ENCODE data around the gene CPAMD8.
"Not testable (repeated sequence)": the region's sequence is repeated elsewhere in the genome, so short reads cannot be mapped to it uniquely, and the experiment has no call there.

The CPAMD8 gene

DNA sequence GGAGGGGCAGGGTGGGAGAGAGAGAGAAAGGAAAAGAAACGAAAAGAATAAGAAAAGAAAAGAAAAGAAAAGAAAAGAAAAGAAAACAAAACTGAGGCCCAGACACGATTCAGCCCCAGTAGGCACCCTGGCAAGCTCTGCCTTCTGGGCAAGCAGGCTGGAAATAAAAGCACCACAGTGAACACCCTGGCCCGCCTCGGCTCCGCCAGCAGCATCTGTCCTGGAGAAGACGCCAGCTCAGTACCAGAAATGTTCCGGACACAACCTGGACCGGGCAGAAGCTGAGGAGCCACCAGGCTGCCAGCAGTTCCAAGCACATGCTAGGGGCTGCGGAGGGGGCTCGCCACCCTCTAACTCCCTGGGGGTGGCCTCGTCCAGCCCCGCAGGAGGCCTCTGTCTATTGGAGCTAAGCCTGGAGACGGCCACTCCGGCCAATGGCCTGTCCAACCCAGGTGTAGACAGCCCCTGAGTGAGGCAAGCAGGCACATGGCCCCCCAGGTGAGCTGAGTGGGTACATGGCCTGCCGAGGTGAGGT, 11.4 kb upstream of the CPAMD8 start:
- no peak for DNase-seq

DNA sequence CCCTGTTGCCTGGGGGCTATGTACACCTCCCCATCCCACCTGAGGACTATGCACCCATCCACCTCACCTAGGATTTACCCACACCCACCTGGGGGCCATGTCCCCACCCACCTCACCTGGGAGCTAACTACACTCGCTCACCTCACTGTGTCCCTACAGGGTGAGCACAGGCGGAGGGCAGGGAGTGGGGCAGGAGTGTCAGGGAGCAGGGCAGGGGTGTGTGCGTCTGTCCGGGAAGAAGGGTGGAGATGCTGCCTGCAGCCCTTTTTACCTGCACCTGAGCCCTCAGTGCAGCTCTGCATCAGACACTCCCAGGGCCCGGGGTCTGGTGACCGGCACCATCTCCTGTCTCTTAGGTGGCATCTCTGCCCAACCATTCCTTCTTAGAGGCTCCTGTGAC, 10.6 kb upstream of the CPAMD8 start:
- DNase-seq, result no peak

DNA sequence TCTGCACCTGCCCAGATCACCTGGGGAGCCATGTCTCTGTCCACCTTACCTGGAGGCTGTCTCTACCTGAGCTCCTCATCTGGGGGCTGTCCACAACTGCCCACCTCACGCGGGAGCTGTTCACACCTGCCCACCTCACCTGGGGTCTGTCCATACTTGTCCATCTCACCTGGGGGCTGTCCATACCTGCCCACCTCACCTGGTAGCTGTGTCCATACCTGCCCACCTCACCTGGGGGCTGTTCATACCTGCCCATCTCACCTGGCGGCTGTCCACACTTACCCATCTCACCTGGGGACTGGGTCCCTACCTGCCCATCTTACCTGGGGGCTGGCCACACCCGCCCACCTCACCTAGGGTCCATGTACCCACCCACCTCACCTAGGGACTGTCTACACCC, 10.0 kb upstream of the CPAMD8 start:
- no peak for DNase-seq

DNA sequence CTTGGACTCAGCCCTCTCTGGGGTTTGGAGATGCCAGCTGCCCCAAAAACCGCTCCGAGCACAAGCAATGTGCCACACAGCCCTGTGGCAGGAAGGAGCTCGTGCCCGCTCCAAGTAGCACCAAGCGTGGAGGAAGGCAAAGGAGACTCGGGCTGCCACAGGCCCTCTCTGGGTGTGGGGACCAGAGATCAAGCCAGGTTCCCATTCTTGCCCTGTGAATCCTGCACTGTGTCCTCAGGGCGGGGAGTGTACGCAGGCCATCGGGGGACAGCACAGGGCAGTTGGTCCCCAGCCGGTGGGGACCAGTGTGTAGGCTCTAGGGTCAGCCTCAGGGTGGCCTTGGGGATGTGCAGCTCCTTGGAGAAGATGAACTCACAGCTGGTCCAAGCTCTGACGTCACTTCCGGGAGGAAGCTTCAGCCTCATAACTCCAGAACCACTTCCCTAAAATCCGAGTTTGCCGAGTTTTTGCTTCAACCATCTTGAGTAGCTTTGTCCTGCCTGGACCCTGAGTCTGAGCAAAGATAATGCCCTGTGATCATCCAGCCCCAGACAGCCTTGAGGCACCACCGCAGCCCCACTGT, 9.3 kb upstream of the CPAMD8 start:
- no peak for DNase-seq

DNA sequence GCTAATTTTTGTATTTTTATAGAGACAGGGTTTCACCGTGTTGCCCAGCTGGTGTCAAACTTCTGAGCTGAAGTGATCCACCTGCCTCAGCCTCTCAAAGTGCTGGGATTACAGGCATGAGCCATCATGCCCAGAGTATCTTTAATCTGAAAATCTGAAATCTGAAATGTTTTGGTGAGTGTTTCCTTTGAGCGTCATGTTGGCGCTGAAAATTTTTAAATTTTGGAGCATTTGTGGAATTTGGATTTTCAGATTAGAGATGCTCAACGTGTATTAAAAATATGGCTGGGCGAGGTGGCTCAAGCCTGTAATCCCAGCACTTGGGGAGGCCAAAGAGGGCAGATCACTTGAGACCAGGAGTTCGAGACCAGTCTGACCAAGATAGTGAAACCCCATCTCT, 5.1 kb upstream of the CPAMD8 start:
- no peak for DNase-seq

DNA sequence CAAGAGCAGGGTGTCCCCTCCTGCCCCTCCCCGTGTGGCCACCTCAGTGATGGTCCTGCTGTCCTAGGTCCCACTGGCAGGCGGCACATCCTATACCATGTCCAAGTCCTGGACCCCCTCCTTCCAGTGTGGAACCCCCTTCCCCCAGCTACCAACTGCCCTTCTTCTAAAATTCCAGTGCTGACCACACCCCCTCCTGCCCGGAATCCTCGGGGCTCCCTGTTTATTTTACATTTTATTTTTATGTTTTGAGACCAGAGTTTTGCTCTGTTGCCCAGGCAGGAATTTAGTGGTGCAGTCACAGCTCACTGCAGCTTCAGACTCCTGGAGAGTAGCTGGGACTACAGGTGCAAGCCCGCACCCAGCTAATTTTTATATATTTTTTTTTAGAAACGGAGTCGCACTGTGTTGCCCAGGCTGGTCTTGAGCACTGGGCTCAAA, 945 bp upstream of the CPAMD8 start:
- DNase-seq, result no peak

DNA sequence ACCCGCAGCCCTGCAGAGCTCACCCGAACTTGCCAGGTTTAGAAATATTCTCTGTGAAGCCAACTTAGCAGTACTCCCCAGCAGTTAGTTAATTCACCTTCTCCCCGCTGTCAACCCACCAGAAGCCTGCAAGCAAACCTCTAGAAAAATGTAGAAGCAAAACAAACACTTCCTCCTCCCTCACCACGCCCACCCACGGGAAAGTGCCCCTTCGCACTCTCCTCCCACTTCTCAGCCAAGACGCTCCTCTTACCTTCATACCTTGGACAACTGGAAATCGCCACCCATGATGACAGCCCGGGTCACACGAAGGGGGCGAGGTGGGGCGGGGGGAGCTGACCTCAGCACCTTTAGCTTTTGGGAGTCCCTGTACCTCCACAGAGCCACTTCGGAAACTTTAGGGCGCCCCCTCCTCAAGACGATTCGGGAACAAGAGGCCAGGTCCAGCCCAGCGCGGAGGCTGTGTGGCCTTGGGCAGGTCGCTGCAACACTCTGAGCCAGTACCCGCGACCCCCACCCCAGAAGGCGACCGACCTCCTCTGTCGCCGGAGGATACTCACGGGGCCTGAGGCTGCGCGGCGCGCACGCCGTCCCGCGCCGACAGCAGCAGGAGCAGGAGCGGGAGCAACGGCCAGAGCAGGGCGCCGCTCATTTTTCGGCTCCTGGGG, 485 bp downstream of the CPAMD8 start:
- no peak for DNase-seq

DNA sequence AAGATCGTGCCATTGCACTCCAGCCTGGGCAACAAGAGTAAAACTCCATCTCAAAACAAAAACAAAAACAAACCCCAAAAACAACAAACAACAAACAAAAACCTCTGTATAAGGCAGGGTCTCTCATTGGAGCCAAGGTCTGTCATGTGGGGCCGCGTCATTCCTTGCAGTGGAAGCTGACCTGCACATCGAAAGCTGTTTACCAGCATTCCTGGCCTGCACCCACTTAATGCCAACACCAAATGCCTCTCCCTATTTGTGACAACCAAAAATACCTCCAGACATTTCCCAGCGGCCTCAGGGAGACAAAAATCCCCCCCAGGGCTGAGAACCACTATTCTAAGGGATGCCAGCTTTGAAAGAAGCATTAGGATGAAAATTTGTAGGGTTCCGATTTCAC, 1.2 kb downstream of the CPAMD8 start:
- no peak for DNase-seq

DNA sequence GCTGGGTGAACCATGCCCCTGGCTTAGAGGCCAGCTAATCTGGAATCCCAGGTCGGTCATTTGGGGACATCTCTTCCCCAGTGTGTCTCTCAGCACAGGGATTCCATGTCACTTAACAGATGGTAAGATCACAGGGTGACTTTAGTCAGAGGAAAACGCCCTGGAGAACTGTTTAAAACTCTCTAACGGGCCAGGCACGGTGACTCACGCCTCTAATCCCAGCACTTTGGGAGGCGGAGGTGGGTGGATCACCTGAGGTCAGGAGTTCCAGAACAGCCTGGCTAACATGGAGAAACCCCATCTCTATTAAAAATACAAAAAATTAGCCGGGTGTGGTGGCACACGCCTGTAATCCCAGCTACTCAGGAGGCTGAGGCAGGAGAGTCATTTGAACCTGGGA, 1.7 kb downstream of the CPAMD8 start:
- not testable (repeated sequence) for DNase-seq

DNA sequence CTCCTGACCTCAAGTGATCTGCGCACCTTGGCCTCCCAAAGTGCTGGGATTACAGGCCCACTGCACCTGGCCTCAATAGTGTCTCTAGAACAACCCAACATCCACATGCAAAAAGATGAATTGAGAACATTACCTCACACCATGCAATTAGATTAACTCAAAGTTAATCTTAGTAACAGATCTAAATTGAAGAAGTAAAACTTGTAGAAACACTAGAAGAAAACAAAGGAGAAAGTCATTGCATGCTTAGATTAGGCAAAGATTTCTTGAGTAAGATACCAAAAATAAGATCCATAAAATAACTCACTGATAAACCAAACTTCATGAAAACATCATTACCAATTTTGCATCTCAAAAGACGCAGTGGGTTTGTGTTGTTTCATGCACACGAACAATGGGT, 2.8 kb downstream of the CPAMD8 start:
- no peak for DNase-seq

DNA sequence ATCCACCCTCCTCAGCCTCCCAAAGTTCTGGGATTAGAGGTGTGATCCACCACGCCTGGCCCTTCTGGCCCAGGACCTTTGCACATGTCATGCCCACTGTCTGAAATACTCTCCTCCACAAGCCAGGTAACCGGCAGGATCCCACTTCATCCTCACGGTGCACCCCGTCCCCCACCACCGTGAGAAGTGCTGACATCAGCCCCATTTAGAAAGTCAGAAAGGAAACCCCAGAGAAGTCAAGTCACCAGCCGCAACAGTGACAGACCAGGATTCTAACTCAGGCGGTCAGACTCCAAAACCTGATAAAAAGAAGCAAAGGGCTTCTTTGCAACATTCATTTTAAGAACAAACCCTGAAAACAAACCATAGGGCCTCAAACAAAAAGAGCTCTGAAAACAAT, 3.9 kb downstream of the CPAMD8 start:
- no peak for DNase-seq

DNA sequence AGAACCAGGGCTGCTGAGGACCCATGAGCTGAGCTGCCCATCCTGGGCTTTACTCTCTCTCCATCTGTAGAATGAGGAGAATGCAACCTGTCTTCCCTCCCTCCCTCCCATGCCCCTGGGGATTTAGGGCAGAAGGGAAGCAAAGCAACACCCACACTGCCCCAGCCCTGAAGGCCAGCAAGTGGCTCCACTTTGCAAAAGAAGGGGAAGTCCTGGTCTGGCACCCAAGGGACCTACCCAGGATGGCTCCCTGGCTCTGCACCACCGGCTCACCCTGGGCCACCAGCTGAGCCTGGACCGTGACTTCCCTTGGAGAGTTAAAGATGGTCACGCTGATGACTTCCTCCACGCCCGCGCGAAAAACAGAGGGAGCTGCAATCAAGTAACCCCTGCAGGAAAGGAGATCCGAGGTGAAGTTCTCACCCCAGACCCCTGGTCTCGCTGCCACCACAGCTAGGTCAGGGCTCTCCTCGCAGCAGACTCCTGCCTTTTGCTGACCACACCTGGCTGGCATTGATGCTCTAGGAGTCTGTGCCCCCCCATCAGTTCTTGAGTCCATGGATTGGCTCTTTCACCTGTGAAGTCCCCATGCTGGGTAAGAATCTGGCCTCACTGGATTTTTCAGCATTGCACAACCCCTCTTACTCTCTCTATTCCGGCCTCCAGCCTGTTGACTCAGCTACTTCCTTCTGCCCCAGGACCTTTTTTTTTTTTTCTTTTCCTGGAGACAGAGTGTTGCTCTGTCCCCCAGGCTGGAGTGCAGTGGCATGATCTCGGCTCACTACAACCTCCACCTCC, 4.6 kb downstream of the CPAMD8 start:
- DNase-seq, result no peak

DNA sequence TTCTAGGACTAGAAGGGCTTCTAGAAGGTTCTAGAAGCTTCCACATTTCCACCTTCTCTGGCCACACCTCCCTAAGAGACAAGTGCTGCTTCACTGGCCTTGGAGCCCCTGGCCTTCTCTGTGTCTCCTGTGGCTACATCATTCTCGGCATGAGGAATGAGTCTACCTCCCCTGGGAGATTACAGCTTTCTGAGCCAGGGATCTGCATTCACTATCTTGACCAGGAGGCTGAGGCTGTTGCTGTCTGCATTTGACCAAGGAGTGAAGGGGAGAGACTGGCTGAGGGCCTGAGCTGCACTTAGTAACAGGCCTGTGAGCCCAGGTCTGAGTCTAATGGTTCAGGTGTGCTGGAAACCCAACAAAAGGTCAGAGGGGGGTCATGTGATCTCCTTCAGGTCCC, 5.3 kb downstream of the CPAMD8 start:
- no peak for DNase-seq

DNA sequence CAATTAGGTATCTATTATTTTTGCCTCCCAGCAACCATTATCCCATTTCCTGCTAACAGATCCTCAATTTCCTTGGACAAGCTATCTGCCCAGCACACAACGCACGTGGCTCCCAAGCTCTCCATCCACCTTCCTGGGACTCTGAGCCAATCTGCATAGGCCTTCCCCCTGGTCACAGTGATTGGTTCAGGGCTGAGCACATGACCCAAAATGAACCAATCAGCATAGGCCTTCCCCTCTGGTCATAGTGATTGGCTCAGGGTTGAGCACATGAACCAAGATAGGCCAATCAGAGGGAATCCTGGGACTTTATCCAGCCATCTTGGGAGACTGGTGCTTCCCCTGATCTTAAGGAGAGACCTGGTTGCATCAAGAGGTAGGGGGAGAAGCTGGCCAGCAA, 5.8 kb downstream of the CPAMD8 start:
- DNase-seq, result no peak

DNA sequence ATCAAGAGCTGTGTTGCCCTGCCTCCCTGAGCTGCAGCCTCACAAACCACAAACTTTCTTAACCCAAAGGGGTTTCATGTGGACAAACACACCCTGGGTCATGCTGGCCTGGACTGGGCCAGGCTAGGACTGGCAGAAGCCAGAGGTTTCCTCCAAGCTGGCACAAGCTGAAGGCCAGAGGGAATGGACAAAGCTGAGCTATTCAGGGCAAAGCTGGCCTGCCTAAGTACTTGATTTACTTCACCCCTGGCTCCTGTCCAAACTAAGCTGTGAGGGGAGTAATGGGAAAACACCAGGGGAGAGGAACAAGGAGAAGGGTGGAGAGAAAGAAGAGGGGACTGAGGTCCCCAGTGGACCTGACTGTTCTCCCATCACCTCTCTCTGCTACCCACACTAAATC, 6.2 kb downstream of the CPAMD8 start:
- DNase-seq, result no peak

DNA sequence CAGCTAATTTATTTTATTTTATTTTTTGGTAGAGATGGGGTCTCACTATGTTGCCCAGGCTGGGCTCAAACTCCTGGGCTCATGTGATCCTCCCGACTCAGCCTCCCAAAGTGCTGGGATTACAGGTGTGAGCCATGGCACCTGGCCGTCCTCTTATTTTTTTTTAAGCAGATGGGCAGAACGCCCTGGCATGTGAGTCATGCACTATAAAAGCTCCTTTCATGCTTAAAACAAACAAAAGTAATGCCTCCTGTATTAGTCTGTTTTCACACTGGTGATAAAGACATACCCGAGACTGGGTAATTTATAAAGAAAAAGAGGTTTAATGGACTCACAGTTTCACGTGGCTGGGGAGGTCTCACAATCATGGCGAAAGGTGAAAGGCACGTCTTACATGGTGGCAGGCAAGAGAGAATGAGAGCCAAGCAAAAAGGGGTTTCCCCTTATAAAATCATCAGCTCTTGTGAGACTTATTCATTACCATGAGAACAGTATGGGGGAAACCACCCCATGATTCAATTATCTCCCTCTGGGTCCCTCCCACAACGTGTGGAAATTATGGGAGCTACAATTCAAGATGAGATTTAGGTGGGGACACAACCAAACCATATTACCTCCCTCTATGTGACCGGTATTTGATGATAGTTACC, 12.3 kb downstream of the CPAMD8 start:
- DNase-seq, result not testable (repeated sequence)

DNA sequence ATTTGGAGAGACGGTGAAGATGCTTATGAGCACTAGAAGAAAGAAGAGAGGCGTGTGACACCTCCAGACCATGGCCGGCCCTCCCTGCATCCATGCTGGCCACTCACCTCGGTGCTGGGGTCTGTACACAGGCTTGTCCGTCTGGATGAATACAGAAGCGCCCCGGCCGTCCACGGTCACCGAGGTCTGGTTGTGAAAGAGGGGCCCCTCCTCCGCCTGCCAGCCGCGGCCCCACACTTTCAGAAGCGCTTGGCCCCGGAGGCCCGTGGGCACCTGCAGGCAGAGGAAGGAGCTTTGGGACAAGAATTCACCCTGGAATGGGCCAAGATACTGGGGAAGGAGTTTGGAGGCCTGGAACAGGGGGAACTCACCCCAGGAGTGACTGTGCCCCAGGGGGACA, 15.1 kb downstream of the CPAMD8 start:
- DNase-seq, result no peak

DNA sequence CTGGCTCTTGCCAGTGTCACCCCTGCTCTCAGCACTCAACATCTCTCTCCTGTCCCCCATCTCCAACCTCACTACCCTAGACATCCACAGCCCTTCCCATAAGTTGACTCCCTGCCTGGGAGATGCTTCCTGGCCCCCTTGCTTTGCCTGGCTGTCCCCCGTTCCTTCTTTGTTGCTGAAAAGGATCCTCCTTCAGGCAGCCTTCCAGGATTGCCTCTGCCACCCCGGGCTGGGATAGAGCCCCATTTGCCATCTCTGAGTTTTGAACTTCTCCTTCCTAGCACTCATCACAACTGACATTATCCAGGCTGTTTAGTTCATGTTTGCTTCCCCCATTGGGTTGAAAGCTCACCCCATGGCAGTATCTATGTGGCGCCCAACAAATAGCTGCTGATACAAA, 20.0 kb downstream of the CPAMD8 start:
- no peak for DNase-seq

DNA sequence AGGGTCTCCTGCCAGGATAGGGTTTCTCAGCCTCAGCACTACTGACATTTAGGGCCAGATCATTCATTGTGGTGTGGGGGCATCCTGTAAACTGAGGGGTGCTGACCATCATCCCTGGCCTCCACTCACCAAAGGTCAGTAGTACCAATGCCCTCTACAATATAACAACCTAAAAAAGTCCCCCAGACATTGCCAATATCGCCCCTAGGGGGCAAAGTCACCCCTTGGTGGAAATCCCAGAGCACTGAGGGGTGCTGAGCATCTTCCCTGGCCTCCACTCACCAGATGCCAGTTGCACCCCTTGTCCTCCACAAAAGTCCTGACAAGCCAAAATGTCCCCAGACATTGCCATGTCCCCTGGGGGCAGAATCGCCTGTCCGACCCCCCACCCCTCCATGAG, 21.6 kb downstream of the CPAMD8 start:
- DNase-seq, result no peak

DNA sequence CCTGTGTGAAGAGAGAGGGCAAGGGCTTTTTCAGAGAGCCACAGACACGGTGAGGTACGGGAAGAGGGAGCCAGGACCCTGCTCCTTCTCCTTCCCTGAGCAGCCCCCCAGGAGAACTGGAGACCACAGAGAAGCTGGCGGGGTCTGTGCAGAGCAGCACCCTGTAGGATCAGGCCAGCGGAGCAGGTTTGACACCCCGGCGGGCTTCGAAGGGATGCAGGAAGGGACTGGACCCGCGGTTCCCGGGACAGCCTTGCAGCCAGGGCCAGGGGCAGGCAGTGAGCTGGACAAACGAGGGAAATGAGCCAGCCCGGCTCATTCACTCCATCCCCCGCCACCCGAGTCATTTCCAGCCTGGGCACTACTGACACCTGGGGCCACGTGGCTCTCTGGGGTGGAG, 22.2 kb downstream of the CPAMD8 start:
- no peak for DNase-seq

DNA sequence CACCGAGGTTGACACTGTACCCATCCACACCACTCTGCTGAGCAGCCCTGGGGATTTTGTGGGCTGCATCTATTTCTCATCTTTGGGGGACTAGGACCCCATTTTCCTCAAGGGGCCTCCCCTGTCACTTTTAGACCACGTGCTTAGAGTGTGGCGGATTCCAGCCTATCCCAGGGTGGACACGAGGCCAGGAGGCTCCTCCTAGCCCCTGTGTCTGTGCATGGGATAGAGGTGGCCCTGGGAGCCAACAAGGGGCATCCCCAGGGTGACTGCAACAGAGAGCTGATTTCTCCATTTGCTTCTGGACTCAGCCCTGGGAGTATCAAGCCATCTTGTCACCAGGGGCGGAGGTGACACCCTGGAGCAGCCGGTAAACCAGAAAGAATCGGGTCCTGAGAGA, 24.2 kb downstream of the CPAMD8 start:
- DNase-seq, result no peak

DNA sequence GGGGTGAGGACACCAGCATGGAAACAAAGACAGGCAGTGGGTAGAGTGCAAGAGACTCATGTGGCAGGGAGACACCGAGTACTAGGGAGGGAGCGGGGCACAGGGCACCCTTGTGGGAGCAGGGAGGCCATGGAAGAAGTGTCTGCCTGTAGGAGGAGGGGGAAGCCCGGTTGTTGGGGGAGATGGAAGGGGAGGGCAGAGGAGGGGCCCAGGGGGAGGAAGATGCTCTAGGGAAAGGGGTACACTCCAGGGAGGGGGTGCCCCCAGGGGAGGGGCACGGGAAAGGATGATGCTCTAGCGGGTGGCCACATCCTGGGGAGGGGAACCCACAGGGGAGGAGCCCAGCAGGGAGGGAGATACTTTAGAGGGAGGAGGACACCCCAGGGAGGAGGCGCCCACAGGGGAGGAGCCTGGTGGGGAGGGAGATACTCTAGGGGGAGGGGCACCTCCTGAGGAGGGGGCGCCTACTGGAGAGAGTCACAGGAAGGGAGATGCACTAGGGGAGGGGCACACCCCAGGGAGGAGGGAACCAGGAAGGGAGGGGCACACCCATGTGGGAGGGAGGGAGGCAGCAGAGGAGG, 24.9 kb downstream of the CPAMD8 start:
- DNase-seq, result no peak

DNA sequence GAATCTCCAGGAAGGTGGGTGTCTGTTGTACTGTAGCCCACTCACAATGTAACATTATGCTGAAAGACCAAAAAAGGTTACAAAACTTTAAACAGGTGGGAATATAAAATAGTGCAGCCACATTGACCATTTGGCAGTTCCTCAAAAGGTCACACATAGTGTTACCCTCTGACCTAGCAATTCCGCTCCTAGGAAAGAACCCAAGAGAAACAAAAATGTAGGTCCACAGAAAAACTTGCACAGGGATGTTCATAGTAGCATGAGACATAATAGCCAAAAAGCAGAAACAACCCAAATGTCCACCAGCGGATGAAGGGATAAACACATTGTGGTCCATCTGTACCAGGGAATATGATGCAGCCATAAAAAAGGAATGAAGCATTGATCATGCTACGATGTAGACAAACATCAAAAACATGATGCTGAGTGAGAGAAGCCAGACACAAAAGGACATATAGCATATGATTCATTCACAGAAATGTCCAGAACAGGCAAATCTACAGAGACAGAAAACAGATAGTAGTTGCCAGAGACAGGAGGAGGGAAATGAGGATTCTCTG, 27.9 kb downstream of the CPAMD8 start:
- DNase-seq, result no peak

Measured in NCI-H2029 treated with DMSO at 0.1 percent for 48 hours (cell line).